GF-D8 (cell line): Measurements from ENCODE around the gene PLA2G2C.

Experiments used
- DNase-seq: peaks from one replicate; lab custom pipeline; 2025; lab: John Stamatoyannopoulos, UW

Gene PLA2G2C

GRCh38 chr1:20152599-20152930, 33.8 kb downstream of the PLA2G2C start:
- DNase-seq, result no peak

GRCh38 chr1:20151906-20152598, 34.3 kb downstream of the PLA2G2C start:
- DNase-seq, result no peak

GRCh38 chr1:20150969-20151368, 35.3 kb downstream of the PLA2G2C start:
- no peak for DNase-seq

DNA sequence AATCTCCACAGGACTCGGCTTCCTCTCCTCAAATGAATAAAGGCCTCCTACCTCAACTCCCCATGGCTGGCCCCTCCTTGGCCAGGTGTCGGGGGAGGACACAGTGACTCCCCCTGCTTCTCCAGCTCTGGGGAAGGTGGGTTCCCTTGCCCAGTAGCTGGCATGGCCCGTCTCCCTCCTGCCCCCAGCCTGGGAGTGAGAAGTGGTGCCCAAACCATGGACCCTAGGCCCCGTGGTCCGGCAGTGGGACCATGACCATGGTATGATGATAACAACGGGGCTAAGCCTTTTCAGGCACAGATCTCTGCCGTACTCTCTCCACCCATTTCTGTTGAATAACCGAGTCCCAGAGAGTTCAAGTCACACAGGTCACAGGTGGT, 36.0 kb downstream of the PLA2G2C start:
- no peak for DNase-seq

DNA sequence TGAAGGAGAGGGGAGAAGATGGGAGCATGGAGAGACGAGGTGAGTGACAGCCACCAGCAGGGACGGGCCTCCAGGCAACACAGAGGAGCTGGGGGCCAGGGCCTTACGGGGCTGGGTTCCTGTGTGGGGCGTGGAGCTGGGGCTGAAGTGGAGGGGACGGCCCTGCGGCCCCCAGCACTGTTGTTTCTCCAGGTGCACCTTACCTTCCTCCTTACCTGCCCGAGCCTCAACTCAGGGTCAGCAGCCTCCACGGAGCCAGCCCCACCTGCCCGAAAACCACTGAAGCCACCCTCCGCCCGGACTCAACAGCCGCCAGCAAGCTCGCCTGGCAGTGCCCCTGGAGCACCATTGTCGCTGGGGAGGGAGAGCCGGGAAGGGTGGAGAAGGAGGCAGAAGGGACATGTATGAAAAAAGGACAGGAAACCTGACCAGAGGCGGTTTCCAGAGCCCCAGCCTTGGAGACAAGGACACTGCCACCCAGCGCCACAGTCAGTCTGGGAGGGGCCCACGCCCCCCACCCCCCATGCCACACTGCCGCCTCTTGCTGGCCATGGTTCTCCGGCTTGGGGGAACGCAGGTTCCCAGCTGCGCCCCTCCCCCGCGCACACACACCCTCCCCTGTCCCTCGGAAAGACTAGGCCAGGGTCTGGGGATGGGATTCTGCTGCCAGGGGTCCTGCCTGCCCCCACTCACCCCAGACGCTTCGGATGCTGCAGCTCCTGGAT, 36.6 kb downstream of the PLA2G2C start:
- no peak for DNase-seq

- no peak for DNase-seq
These were observed 37.5 kb downstream of the PLA2G2C start for GRCh38 chr1:20148571-20149500.

DNA sequence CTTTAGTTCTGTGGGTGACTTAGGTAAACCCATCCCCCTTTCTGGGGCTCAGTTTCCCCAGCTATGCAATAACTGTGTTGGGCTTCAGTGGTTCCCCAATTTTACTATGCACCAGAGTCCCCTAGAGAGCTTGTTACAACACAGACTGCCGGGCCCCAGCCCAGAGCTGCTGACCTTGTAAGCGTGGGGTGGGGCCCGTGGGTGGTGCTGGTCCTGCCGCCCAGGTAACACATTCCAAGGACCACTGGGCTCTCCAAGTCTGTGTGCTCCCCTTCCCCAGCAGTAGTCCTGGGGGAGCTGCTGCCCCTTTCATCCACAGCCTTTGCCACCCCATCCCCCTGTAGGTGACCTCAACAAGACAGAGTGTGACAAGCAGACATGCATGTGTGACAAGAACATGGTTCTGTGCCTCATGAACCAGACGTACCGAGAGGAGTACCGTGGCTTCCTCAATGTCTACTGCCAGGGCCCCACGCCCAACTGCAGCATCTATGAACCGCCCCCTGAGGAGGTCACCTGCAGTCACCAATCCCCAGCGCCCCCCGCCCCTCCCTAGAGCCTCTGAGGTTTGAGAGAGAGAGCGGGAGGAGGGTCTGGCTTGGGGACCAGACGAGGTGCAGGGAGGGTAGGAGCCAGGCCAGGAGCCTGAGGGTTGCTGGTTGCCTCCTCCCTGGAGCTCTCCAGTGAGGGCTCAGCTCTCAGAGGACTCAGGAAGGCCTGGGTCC, 38.3 kb downstream of the PLA2G2C start:
- DNase-seq, result no peak

DNA sequence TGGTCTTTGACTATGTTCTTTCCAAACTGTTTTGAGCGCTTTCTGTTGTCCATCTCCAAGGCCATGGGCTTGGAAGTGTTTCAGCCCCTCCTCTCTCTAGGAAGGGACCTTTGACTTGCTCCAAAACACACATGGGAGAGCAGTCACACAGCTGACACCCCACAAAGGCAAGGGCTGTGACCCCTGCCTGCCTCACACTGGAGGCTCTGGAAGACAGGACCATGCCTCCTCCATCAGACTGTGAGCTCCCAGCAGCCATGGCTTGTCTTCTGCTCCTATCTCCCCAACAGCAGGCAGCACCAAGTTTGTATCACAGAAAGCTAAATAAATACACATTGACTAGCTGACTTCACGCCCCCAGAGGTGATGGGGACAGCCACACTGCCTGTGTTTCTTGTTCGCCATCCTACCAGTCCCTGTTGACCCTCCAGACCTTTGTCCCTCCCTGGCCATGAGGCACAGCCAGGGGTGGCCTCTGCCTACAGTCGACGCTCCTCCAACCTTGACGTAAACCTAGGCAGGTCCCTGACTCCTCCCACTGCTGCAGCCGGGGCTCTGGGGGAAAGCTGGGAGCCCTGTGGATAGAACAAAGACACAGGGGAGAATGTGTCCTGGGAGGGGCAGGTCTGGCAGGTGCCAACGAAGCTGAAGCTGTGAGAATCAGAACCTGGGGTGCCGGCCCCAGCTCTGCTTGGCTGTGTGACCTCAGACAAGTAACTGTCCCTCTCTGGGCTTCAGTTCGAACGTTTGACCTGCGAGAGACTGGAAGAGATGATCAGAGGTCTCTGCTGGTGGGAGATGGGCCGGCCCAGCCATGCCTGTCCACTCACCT, 42.4 kb downstream of the PLA2G2C start:
- no peak for DNase-seq

DNA sequence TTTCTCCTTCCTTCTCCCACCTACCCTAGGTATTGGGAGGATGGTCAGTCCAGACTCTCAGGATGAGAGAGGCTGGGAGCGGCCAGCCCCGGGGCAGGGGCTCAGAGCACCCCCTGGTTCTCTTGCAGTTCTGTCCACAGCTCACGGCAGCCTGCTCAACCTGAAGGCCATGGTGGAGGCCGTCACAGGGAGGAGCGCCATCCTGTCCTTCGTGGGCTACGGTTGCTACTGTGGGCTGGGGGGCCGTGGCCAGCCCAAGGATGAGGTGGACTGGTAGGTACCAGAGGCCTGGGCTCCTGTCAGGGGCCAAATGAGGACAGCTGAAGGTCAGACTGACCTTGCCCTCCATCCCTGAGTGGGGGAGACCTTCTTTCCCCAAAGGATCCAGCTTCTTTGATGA, 43.0 kb downstream of the PLA2G2C start:
- no peak for DNase-seq

DNA sequence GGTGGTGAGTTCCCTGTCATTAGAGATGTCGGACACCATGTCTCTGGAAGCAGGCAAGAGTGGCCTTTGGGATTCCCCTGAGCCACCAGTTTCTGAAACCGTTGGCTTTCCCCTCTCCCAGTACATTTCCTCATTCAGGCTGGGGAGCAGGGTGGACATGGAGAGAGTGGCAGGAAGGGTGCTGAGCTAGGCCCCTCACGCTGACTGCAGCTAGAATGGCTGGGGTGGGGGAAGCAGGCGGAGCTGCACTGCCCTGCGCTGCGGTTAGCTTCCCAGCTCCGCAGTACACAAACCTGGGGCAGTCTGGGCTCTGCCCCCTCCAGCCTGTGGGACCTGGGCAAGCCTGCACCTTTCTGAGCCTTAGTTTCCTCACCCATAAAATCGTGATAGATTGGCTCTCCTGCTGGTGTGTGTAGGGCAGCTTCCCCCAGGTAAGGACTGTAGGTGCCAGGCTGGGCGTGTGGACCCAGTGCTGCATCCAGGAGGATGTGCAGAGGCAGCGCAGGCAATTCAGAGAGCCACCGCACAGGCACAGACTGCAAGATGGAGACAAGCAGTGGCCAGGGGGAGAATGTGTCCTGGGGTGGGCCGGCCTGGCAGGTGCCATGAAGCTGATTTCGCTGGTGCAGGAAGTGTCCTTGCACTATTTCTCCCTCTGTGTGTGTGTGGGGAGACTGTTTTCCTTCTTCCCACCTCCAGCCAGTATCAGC, 44.2 kb downstream of the PLA2G2C start:
- DNase-seq, result no peak

DNA sequence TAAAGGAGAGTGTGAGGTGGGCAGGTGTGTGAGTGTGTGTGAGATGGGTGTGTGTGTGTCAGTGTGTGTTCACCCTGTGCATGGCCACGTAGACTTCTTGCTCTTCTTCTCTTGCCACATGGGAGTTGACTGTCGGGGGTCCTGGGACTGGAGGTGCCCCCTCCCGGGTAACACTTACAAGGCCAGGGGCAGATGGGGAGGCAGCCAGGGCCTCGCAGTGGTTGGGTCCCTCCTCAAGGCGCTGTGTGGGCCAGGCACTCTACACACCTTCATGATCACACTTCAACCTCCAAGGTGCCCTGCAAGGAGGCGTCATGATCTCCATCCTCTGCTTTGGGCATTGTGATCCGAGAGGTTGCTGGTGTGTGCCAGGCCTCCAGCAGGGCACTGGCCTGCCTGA, 44.9 kb downstream of the PLA2G2C start:
- DNase-seq, result no peak

DNA sequence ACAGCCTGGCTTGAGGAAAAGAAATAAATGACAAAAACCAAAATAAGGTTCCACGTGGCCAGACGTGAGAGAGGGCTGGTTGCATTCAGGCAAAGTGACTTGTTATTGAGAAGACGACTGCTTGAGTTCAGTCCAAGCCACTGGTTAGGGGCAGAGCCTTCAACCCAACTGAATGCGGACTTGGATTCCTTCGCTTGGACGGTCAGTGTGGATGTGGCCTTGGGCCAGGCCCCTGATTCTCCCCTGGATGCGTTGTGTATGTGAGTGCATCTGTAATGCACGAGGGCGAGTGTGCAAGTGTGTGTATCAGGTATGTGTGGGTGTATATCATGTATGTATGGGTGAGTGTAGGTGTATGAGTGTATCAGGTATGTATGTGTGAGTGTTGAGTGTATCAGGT, 45.3 kb downstream of the PLA2G2C start:
- DNase-seq, result no peak

GRCh38 chr1:20139776-20140612, 46.3 kb downstream of the PLA2G2C start:
- no peak for DNase-seq

DNA sequence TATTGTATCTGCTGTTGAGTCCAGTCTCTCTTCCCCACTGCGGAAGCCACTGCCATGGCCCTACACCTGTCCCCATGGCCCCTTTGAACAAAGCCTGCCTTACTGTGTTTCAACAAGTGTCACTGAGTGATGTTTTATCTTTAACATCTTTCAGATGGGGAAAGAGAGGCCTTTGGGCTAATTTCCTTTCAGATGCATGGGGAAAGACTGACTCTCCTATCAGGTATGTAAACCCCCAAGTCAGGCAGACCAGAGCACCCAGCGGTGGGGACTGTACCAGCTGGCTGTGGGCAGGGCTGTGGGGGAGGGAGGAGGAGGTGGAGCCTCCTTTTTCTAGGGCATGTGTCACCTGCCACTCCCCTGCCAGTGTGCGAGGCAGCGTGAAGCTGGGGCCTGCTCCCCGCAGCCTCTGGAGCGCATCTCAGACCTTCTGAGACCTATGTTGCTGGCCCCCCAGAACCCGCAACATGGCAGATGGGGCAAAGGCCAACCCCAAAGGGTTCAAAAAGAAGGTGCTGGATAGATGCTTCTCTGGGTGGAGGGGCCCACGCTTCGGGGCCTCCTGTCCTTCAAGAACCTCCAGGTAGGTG, 47.3 kb downstream of the PLA2G2C start, which contains the start of gene PLA2G2F:
Gene PLA2G2F (plus strand): TSS at position 363 of the 590 bp plus-strand sequence. CDS start 105 bp downstream, at position 468.
- DNase-seq, result no peak

GRCh38 chr1:20138346-20138745, 48.0 kb downstream of the PLA2G2C start:
- DNase-seq, result no peak

DNA sequence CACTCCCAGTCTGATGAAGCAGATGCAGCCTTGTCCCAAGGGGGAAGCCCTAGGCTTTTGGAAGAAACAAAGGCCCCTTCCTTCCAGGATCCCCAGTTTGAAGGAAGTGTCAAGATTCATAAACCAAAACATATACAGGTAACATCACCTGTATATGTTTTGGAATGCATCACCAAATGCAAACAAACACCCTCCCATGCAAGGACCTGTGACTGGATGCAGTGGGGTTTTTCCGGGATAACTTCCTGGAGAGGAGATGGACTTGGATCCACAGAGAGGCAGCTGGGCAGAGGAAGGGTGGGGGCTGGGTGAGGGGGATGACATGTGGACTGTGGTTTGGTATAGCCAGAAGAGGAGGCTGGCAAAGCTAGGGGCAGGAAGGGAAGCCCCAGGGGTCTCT, 48.7 kb downstream of the PLA2G2C start:
- DNase-seq, result no peak

DNA sequence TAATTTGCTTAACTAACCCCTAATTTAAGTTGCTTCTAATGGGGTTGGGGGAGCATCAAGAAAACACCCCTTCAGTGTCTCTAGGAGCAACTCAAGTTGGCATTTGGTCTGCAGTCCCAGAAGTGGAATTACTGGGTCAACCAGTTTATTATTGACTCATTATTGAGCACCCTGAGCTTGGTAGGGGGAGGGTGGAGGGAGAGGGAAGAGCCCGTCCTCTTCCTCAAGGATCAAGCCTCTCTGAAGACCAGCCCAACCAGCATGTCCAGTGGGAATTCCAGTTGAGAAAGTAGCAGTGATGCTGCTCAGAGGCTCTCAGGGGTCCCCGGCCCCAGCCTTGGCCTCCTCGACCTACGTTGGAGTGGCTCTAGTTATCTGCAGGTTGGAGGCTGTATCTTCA, 49.3 kb downstream of the PLA2G2C start:
- no peak for DNase-seq

- no peak for DNase-seq
These were observed 50.1 kb downstream of the PLA2G2C start for GRCh38 chr1:20136249-20136648.

GRCh38 chr1:20134995-20135394, 51.3 kb downstream of the PLA2G2C start:
- no peak for DNase-seq
